HG03378 (cell line): Measurements from ENCODE around the gene KLHL30.

ENCODE experiments used
- ATAC-seq: cut with Tn5 transposase; IDR thresholded peaks from one replicate; pipeline ENCODE4 v1.9.1; 2021; ENCODE audit warnings: mild to moderate bottlenecking, moderate library complexity; ENCODE audit not compliant: unreplicated experiment

The KLHL30 gene

GRCh38 chr2:238144262-238144661, 5.8 kb downstream of the KLHL30 start:
- ATAC-seq: no peak

- ATAC-seq: no peak
Observed at GRCh38 chr2:238145046-238145445, 6.6 kb downstream of the KLHL30 start.

GRCh38 chr2:238145851-238146250, 7.4 kb downstream of the KLHL30 start:
- no peak for ATAC-seq

GRCh38 chr2:238146884-238147544, 8.5 kb downstream of the KLHL30 start:
- ATAC-seq: no peak

GRCh38 chr2:238148981-238149380, 10.5 kb downstream of the KLHL30 start:
- no peak for ATAC-seq

GRCh38 chr2:238149841-238150572, 11.5 kb downstream of the KLHL30 start:
- no peak for ATAC-seq

- no peak for ATAC-seq
Observed at GRCh38 chr2:238150686-238151085, 12.2 kb downstream of the KLHL30 start.

GRCh38 chr2:238151205-238151604, 12.7 kb downstream of the KLHL30 start:
- no peak for ATAC-seq

GRCh38 chr2:238151628-238152235, 13.3 kb downstream of the KLHL30 start:
- ATAC-seq: no peak

- ATAC-seq: no peak
Observed at GRCh38 chr2:238152771-238153688, 14.6 kb downstream of the KLHL30 start.

GRCh38 chr2:238154570-238154969, 16.1 kb downstream of the KLHL30 start:
- ATAC-seq: no peak

- ATAC-seq: no peak
Observed at GRCh38 chr2:238155051-238155760, 16.7 kb downstream of the KLHL30 start.

GRCh38 chr2:238155761-238156694, 17.6 kb downstream of the KLHL30 start:
- ATAC-seq: no peak

- no peak for ATAC-seq
Observed at GRCh38 chr2:238157506-238158017, 19.1 kb downstream of the KLHL30 start.

GRCh38 chr2:238158018-238158508, 19.6 kb downstream of the KLHL30 start:
- no peak for ATAC-seq

GRCh38 chr2:238158509-238159070, 20.1 kb downstream of the KLHL30 start, which contains the start of gene ERFE:
Gene ERFE, plus strand, starts transcription at chr2:238158970. Its CDS starts 38 bp downstream, at chr2:238159008.
- ATAC-seq: no peak

GRCh38 chr2:238159071-238159539, 20.6 kb downstream of the KLHL30 start:
- no peak for ATAC-seq

GRCh38 chr2:238159661-238160205, 21.3 kb downstream of the KLHL30 start:
- ATAC-seq: no peak
